Thyroid gland (tissue), 4 donors: ENCODE measurements around the gene ACSL1.

Experiments
- POLR2A ChIP-seq, 2 donors: fragments of 450-650 bp; IDR thresholded peaks; one replicate each; pipeline ENCODE4 v1.6.1; 2017; ENCODE audit warnings: antibody characterized with exemption in 2 of 2, mild to moderate bottlenecking in 2 of 2, moderate library complexity in 1 of 2
- TF ChIP-seq, protein P1 (sequence below), 6 experiments: fragments of 200-600 bp in 3 of 6; fragments of 450-650 bp in 3 of 6; sonication (generic) in 3 of 6; IDR thresholded peaks; one replicate each; pipeline ENCODE4 v1.5.1; 2016 to 2019; ENCODE audit warnings: antibody characterized with exemption in 6 of 6, mild to moderate bottlenecking in 2 of 6, inconsistent platforms in 1 of 6, moderate library complexity in 1 of 6

DNA sequence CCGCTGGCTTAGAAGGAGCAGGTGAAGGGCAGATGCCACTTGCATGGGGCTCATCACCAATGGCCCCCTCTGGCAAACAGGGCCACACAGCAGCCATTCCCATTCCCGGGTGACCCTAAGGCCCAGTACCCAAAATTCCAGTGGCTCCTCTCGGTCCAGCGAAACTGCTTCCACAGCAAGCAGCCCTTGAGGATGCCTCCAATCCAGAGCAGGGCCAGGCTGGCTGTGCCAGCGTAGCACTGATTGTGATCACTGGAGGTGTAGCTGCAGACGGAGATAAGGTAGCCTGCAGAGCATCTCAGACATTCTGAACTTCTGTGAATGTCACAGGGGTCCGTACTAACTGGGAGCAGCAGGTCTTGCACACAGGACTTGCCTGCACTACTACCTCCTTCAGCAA is 27.3 kb downstream of the ACSL1 start:
- TF ChIP-seq, protein P1, sequence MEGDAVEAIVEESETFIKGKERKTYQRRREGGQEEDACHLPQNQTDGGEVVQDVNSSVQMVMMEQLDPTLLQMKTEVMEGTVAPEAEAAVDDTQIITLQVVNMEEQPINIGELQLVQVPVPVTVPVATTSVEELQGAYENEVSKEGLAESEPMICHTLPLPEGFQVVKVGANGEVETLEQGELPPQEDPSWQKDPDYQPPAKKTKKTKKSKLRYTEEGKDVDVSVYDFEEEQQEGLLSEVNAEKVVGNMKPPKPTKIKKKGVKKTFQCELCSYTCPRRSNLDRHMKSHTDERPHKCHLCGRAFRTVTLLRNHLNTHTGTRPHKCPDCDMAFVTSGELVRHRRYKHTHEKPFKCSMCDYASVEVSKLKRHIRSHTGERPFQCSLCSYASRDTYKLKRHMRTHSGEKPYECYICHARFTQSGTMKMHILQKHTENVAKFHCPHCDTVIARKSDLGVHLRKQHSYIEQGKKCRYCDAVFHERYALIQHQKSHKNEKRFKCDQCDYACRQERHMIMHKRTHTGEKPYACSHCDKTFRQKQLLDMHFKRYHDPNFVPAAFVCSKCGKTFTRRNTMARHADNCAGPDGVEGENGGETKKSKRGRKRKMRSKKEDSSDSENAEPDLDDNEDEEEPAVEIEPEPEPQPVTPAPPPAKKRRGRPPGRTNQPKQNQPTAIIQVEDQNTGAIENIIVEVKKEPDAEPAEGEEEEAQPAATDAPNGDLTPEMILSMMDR (IDR thresholded peaks at IDR 0.05): no peak
- no peak for TF ChIP-seq POLR2A (IDR thresholded peaks at IDR 0.05)
